ENCODE measurements around the gene COX7A1. TPM values are rescaled to one million over a fixed set of nuclear protein-coding genes. Genes with fewer than 3 reads are reported as not detected.

The COX7A1 gene
- total and polyA plus RNA-seq, 2 experiments from 2014 or later, result 6.5 TPM; not detected in 1

DNA sequence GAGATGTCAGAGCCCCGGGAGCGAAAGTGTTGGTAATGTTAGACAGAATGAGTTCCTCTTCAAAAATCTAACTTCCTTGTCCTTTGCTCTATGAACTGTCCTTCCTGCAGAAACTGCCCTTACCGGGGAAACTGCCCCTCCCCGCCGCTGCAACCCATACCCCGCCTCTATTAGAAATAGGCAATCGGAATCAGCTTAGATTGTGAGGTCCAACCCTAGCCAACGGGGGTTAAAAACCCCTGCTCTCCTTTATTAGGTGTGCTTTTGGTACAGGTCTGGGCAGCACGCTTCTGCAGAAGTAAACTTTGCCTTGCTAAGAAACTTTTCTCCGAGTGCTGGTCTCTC, 23.9 kb downstream of the COX7A1 start:
- no peaks in the 10 kb centered on the region for H3K4me1 ChIP-seq (ENCODE audit: low read depth)
- TF ChIP-seq, protein P1, sequence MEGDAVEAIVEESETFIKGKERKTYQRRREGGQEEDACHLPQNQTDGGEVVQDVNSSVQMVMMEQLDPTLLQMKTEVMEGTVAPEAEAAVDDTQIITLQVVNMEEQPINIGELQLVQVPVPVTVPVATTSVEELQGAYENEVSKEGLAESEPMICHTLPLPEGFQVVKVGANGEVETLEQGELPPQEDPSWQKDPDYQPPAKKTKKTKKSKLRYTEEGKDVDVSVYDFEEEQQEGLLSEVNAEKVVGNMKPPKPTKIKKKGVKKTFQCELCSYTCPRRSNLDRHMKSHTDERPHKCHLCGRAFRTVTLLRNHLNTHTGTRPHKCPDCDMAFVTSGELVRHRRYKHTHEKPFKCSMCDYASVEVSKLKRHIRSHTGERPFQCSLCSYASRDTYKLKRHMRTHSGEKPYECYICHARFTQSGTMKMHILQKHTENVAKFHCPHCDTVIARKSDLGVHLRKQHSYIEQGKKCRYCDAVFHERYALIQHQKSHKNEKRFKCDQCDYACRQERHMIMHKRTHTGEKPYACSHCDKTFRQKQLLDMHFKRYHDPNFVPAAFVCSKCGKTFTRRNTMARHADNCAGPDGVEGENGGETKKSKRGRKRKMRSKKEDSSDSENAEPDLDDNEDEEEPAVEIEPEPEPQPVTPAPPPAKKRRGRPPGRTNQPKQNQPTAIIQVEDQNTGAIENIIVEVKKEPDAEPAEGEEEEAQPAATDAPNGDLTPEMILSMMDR (IDR thresholded peaks at IDR 0.05; ENCODE audit: low read depth, low read length), result no peak
- no peak for DNase-seq (ENCODE audit: low read depth in 1 of 2, low spot score in 1 of 2)
- H3K27ac ChIP-seq, result peak overlapping the region; percentile 66
- peak overlapping the region; percentile 32 for H3K4me3 ChIP-seq
- no peaks in the 10 kb centered on the region for H3K27me3 ChIP-seq
- peaks cover 6% of the 10 kb centered on the region for H3K36me3 ChIP-seq
- no peaks in the 10 kb centered on the region for H3K9me3 ChIP-seq (ENCODE audit: low read depth)

DNA sequence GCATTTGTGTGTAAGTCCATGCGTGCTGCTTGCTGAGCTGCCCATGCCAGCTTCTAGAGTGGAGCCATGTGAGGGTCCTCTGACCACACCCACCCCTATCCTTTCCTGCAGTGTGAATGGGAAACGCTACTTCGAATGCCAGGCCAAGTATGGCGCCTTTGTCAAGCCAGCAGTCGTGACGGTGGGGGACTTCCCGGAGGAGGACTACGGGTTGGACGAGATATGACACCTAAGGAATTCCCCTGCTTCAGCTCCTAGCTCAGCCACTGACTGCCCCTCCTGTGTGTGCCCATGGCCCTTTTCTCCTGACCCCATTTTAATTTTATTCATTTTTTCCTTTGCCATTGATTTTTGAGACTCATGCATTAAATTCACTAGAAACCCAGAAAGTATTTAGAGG, 26.7 kb downstream of the COX7A1 start:
- Histone ChIP-seq H3K36me3 (peaks cover 8% of the 10 kb centered on the region), H3K27me3 (no peaks in the 10 kb centered on the region), H3K27ac (no peak overlapping the region), H3K4me3 (no peak overlapping the region), H3K4me1 (ENCODE audit: low read depth) (no peaks in the 10 kb centered on the region), H3K9me3 (ENCODE audit: low read depth) (no peaks in the 10 kb centered on the region)
- DNase-seq (ENCODE audit: low read depth in 1 of 2, low spot score in 1 of 2), result no peak
- TF ChIP-seq, protein P1 (IDR thresholded peaks at IDR 0.05; ENCODE audit: low read depth, low read length), result no peak

DNA sequence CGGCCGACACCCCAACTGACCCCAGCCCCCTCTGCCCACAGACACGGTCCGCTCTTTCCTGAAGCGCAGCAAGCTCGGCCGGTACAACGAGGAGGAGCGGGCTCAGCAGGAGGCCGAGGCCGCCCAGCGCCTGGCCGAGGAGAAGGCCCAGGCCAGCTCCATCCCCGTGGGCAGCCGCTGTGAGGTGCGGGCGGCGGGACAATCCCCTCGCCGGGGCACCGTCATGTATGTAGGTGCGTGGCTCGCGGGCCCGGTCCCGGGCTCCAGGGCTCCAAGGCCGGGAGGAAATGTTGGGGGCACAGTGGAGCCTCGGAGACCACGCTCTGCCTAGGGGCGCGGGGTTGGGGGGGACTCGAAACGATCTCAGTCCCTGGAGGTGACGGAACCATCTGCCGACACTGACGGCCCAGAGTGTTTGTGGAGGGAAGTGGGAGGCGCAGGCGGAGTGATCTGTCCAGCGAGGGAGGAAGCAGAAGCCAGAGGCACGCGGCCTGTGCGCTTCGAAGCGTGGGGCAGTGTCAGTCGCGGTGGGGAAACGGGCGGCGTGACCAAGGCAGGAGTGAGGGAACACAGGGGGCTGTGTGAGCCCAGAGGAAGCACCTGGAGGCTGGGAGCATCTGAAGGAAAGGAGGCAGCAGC, 30.6 kb downstream of the COX7A1 start:
- TF ChIP-seq, protein P1 (IDR thresholded peaks at IDR 0.05; ENCODE audit: low read depth, low read length), result no peak
- H3K27me3 ChIP-seq, result no peaks in the 10 kb centered on the region
- H3K36me3 ChIP-seq, result peaks cover 12% of the 10 kb centered on the region
- H3K4me3 ChIP-seq, result no peak overlapping the region
- DNase-seq (ENCODE audit: low read depth in 1 of 2, low spot score in 1 of 2), result no peak
- H3K9me3 ChIP-seq (ENCODE audit: low read depth), result no peaks in the 10 kb centered on the region
- no peak overlapping the region for H3K27ac ChIP-seq
- no peaks in the 10 kb centered on the region for H3K4me1 ChIP-seq (ENCODE audit: low read depth)

DNA sequence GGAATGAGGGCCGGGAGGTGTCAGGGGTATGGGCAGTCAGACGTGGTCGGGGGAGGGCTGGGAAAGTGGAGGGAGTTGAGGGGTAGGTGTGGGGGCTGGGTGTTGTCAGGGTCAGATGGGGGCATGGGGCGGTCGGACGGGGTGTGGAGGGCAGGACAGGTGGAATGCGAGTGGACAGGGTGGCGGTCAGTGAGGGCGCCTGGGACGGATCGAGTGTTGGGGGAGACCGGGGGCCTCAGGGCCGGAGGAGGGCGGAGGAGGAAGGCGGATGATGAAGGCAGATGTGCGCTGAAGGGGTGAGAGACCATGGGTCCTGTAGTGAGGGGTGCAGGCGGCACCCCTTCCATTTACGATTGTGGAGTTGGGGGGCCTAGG, 31.3 kb downstream of the COX7A1 start:
- Histone ChIP-seq H3K27me3 (no peaks in the 10 kb centered on the region), H3K36me3 (peaks cover 12% of the 10 kb centered on the region), H3K27ac (no peak overlapping the region), H3K4me3 (no peak overlapping the region), H3K4me1 (ENCODE audit: low read depth) (no peaks in the 10 kb centered on the region), H3K9me3 (ENCODE audit: low read depth) (no peaks in the 10 kb centered on the region)
- TF ChIP-seq, protein P1 (IDR thresholded peaks at IDR 0.05; ENCODE audit: low read depth, low read length), result no peak
- DNase-seq (ENCODE audit: low read depth in 1 of 2, low spot score in 1 of 2), result no peak

DNA sequence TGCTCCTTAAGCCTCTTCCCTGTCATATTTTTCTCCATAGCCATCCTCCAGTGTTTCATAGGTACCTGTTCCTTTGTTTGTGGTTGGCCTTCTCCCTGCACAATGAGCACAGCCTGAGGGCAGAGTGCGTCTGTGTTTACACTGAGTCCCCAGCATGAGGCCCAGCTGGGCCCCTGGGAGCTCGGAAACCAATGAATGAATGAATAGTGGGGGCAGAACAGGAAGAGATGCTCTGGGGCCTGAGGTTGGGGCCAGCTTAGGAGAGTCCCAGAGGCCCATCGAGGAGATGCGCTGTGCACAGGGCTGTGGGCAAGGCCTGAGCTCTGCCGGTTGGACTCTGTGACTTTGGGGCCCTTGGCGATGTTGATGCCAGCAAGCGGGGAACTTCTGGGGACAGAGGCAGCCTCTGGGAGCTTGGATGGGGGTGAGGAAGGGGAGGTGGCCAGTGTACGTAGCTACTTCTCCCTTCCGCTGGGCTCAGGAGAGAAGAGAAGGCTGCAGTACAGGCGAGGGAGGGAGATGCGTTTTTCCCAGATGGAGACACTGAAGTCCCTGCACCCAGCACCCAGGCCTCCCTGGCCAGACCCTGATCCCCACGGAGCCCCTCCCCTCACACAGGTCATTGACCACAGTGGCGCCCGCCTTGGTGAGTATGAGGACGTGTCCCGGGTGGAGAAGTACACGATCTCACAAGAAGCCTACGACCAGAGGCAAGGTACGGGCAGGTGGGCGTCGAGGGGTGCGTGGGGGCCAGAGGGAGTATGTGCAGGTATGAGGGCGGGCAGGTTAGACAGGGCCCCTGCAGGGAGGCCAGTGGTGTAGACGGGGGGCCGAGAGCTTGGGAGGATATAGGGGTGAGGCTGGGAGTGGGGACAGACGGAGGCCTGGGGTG, 31.9 kb downstream of the COX7A1 start:
- no peak for DNase-seq (ENCODE audit: low read depth in 1 of 2, low spot score in 1 of 2)
- Histone ChIP-seq H3K9me3 (ENCODE audit: low read depth) (no peaks in the 10 kb centered on the region), H3K36me3 (peaks cover 6% of the 10 kb centered on the region), H3K27me3 (no peaks in the 10 kb centered on the region), H3K4me3 (no peak overlapping the region), H3K27ac (no peak overlapping the region), H3K4me1 (ENCODE audit: low read depth) (no peaks in the 10 kb centered on the region)
- TF ChIP-seq, protein P1 (IDR thresholded peaks at IDR 0.05; ENCODE audit: low read depth, low read length), result no peak
